ENCODE data around the gene PTMS. TPM values are rescaled to one million over a fixed set of nuclear protein-coding genes. Genes with fewer than 3 reads are reported as not detected.

Gene PTMS
- total and polyA plus RNA-seq, 2 experiments from 2014 or later, result 111 to 238 TPM

- H3K27ac Mint-ChIP-seq, result no peak overlapping the region; the same call in 1 of the 2 replicates
These were observed 12.0 kb downstream of the PTMS start for GRCh38 chr12:6778217-6778573.

More at GRCh38 chr12:6778217-6778573, 12.0 kb downstream of the PTMS start:
- H3F3A ChIP-seq (replicated peaks; ENCODE audit: low read depth), result peaks cover 12% of the 10 kb centered on the region; the same call in 1 of the 2 replicates
- H3K79me2 ChIP-seq (replicated peaks; ENCODE audit: insufficient read depth), result no peaks in the 10 kb centered on the region
- peaks cover 8% of the 10 kb centered on the region for H3K4me1 ChIP-seq (ENCODE audit: insufficient read depth)
- Mint-ChIP-seq H3K27me3 (ENCODE audit: insufficient read depth, low read depth, poor library complexity) (peaks cover 54% of the 10 kb centered on the region), H3K4me3 (peak overlapping the region; percentile 89), H3K9me3 (no peaks in the 10 kb centered on the region; the same call in 2 of the 3 replicates), H3K4me1 (peaks cover 46% of the 10 kb centered on the region), H3K36me3 (ENCODE audit: low read depth) (peaks cover 7% of the 10 kb centered on the region; the same call in 2 of the 3 replicates)
- DNase-seq (ENCODE audit: low spot score), result peak; percentile 77
- no peak overlapping the region for H3K27ac ChIP-seq (ENCODE audit: low read depth)
- H4K20me1 ChIP-seq (replicated peaks; ENCODE audit: insufficient read depth), result no peaks in the 10 kb centered on the region
- H3K4me3 ChIP-seq, result peak overlapping the region; percentile 71
- H3K27me3 ChIP-seq (ENCODE audit: insufficient read depth), result peaks cover 55% of the 10 kb centered on the region
- TF ChIP-seq JUNB (IDR thresholded peaks at IDR 0.05; ENCODE audit: unreplicated experiment) (no peak), STAT1 (IDR thresholded peaks at IDR 0.05; ENCODE audit: unreplicated experiment) (no peak), EZH2phosphoT487 (IDR thresholded peaks at IDR 0.05; ENCODE audit: unreplicated experiment) (no peak), CREB1 (CRISPR knock-in tag; IDR thresholded peaks at IDR 0.05; ENCODE audit: low read depth) (no peak), ZNF331 (CRISPR knock-in tag; IDR thresholded peaks at IDR 0.05; ENCODE audit: low read depth) (no peak), NANOG (IDR thresholded peaks at IDR 0.05; ENCODE audit: borderline replicate concordance) (no peak)
- TF ChIP-seq, protein P1, sequence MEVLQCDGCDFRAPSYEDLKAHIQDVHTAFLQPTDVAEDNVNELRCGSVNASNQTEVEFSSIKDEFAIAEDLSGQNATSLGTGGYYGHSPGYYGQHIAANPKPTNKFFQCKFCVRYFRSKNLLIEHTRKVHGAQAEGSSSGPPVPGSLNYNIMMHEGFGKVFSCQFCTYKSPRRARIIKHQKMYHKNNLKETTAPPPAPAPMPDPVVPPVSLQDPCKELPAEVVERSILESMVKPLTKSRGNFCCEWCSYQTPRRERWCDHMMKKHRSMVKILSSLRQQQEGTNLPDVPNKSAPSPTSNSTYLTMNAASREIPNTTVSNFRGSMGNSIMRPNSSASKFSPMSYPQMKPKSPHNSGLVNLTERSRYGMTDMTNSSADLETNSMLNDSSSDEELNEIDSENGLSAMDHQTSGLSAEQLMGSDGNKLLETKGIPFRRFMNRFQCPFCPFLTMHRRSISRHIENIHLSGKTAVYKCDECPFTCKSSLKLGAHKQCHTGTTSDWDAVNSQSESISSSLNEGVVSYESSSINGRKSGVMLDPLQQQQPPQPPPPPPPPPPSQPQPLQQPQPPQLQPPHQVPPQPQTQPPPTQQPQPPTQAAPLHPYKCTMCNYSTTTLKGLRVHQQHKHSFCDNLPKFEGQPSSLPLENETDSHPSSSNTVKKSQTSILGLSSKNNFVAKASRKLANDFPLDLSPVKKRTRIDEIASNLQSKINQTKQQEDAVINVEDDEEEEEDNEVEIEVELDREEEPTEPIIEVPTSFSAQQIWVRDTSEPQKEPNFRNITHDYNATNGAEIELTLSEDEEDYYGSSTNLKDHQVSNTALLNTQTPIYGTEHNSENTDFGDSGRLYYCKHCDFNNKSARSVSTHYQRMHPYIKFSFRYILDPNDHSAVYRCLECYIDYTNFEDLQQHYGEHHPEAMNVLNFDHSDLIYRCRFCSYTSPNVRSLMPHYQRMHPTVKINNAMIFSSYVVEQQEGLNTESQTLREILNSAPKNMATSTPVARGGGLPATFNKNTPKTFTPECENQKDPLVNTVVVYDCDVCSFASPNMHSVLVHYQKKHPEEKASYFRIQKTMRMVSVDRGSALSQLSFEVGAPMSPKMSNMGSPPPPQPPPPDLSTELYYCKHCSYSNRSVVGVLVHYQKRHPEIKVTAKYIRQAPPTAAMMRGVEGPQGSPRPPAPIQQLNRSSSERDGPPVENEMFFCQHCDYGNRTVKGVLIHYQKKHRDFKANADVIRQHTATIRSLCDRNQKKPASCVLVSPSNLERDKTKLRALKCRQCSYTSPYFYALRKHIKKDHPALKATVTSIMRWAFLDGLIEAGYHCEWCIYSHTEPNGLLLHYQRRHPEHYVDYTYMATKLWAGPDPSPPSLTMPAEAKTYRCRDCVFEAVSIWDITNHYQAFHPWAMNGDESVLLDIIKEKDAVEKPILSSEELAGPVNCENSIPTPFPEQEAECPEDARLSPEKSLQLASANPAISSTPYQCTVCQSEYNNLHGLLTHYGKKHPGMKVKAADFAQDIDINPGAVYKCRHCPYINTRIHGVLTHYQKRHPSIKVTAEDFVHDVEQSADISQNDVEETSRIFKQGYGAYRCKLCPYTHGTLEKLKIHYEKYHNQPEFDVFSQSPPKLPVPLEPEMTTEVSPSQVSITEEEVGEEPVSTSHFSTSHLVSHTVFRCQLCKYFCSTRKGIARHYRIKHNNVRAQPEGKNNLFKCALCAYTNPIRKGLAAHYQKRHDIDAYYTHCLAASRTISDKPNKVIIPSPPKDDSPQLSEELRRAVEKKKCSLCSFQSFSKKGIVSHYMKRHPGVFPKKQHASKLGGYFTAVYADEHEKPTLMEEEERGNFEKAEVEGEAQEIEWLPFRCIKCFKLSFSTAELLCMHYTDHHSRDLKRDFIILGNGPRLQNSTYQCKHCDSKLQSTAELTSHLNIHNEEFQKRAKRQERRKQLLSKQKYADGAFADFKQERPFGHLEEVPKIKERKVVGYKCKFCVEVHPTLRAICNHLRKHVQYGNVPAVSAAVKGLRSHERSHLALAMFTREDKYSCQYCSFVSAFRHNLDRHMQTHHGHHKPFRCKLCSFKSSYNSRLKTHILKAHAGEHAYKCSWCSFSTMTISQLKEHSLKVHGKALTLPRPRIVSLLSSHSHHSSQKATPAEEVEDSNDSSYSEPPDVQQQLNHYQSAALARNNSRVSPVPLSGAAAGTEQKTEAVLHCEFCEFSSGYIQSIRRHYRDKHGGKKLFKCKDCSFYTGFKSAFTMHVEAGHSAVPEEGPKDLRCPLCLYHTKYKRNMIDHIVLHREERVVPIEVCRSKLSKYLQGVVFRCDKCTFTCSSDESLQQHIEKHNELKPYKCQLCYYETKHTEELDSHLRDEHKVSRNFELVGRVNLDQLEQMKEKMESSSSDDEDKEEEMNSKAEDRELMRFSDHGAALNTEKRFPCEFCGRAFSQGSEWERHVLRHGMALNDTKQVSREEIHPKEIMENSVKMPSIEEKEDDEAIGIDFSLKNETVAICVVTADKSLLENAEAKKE (CRISPR knock-in tag; IDR thresholded peaks at IDR 0.05), result no peak
- TF ChIP-seq, protein P2, sequence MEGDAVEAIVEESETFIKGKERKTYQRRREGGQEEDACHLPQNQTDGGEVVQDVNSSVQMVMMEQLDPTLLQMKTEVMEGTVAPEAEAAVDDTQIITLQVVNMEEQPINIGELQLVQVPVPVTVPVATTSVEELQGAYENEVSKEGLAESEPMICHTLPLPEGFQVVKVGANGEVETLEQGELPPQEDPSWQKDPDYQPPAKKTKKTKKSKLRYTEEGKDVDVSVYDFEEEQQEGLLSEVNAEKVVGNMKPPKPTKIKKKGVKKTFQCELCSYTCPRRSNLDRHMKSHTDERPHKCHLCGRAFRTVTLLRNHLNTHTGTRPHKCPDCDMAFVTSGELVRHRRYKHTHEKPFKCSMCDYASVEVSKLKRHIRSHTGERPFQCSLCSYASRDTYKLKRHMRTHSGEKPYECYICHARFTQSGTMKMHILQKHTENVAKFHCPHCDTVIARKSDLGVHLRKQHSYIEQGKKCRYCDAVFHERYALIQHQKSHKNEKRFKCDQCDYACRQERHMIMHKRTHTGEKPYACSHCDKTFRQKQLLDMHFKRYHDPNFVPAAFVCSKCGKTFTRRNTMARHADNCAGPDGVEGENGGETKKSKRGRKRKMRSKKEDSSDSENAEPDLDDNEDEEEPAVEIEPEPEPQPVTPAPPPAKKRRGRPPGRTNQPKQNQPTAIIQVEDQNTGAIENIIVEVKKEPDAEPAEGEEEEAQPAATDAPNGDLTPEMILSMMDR (conservative IDR thresholded peaks at IDR 0.05; ENCODE audit: low read depth in 2 of 2), result no peak
- TF ChIP-seq, protein P3, sequence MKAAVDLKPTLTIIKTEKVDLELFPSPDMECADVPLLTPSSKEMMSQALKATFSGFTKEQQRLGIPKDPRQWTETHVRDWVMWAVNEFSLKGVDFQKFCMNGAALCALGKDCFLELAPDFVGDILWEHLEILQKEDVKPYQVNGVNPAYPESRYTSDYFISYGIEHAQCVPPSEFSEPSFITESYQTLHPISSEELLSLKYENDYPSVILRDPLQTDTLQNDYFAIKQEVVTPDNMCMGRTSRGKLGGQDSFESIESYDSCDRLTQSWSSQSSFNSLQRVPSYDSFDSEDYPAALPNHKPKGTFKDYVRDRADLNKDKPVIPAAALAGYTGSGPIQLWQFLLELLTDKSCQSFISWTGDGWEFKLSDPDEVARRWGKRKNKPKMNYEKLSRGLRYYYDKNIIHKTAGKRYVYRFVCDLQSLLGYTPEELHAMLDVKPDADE (IDR thresholded peaks at IDR 0.05), result no peak
- TF ChIP-seq, protein P4, sequence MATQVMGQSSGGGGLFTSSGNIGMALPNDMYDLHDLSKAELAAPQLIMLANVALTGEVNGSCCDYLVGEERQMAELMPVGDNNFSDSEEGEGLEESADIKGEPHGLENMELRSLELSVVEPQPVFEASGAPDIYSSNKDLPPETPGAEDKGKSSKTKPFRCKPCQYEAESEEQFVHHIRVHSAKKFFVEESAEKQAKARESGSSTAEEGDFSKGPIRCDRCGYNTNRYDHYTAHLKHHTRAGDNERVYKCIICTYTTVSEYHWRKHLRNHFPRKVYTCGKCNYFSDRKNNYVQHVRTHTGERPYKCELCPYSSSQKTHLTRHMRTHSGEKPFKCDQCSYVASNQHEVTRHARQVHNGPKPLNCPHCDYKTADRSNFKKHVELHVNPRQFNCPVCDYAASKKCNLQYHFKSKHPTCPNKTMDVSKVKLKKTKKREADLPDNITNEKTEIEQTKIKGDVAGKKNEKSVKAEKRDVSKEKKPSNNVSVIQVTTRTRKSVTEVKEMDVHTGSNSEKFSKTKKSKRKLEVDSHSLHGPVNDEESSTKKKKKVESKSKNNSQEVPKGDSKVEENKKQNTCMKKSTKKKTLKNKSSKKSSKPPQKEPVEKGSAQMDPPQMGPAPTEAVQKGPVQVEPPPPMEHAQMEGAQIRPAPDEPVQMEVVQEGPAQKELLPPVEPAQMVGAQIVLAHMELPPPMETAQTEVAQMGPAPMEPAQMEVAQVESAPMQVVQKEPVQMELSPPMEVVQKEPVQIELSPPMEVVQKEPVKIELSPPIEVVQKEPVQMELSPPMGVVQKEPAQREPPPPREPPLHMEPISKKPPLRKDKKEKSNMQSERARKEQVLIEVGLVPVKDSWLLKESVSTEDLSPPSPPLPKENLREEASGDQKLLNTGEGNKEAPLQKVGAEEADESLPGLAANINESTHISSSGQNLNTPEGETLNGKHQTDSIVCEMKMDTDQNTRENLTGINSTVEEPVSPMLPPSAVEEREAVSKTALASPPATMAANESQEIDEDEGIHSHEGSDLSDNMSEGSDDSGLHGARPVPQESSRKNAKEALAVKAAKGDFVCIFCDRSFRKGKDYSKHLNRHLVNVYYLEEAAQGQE (IDR thresholded peaks at IDR 0.05; ENCODE audit: unreplicated experiment), result no peak
- peak overlapping the region; percentile 99 for H2AFZ ChIP-seq
- H3K4me2 ChIP-seq, result peak overlapping the region; percentile 99
- H3K36me3 ChIP-seq (ENCODE audit: insufficient read depth), result no peaks in the 10 kb centered on the region
- H3K9me2 ChIP-seq (ENCODE audit: insufficient read depth), result no peaks in the 10 kb centered on the region
- ATAC-seq, result peak; percentile 37

Data from GM23338 (cell line).